ENCODE results near the gene SEC14L3. TPM values are rescaled to one million over a fixed set of nuclear protein-coding genes. Genes with fewer than 3 reads are reported as not detected.

SEC14L3 gene
- total and polyA plus RNA-seq, 2 donors (not counting 3 experiments of a cell fraction or from before 2014, with no cell fraction given): not detected

GRCh38 chr22:30429887-30430286 lies 41.9 kb downstream of the SEC14L3 start:
- ChIA-PET CTCF (no interaction called here), POLR2A (no interaction called here)
- Histone ChIP-seq H3K4me2 (ENCODE audit: insufficient read depth, low read length) (no peak overlapping the region), H3K27me3 (ENCODE audit: control insufficient read depth in 2 of 2, insufficient read depth in 2 of 2, low read length in 2 of 2) (no peaks in the 10 kb centered on the region), H4K20me1 (replicated peaks; ENCODE audit: control insufficient read depth, extremely low read depth, insufficient read depth, low read length) (no peaks in the 10 kb centered on the region), H3K27ac (ENCODE audit: insufficient read depth, low read depth, low read length) (no peak overlapping the region), H2AFZ (ENCODE audit: low read depth, low read length) (no peak overlapping the region), H3K36me3 (ENCODE audit: control insufficient read depth in 2 of 2, extremely low read depth in 1 of 2, insufficient read depth in 2 of 2, low read length in 2 of 2) (peaks cover 0 to 7% of the 10 kb centered on the region in 2 experiments), H3K79me2 (ENCODE audit: control insufficient read depth, insufficient read depth, low read length) (peaks cover 2% of the 10 kb centered on the region), H3K4me3 (replicated peaks in 1 of 3; ENCODE audit: insufficient read depth in 1 of 3, low read depth in 1 of 3, low read length in 3 of 3) (no peak overlapping the region), H3K9me3 (replicated peaks; ENCODE audit: control insufficient read depth, insufficient read depth, low read length) (no peaks in the 10 kb centered on the region), H3K9me1 (replicated peaks; ENCODE audit: control insufficient read depth, extremely low read depth, insufficient read depth, low read length) (no peaks in the 10 kb centered on the region), H3K4me1 (ENCODE audit: control insufficient read depth, extremely low read depth, insufficient read depth, low read length) (peaks cover 10% of the 10 kb centered on the region), H3K9ac (replicated peaks; ENCODE audit: extremely low read depth, insufficient read depth, low read length) (no peak overlapping the region)
- DNase-seq (ENCODE audit: low read depth, low spot score) (no peak), FAIRE-seq (no peak)
- BruUV-seq (replicated peaks): no TSS peak
- dilution Hi-C loops (cut with MboI; ENCODE audit: extremely low pct_ligation_motif_present, low sequenced_read_pairs) (no loop called here), intact Hi-C loops (cut with micrococcal nuclease) (loop anchor here (10.0 kb wide), 2 partner anchors 175 to 1045 kb away; partner anchors contain the start of genes AP1B1 and TCN2)
- TF ChIP-seq GATA2 (IDR thresholded peaks at IDR 0.05; ENCODE audit: insufficient read depth, insufficient read length, low read depth, low read length) (no peak), POLR2AphosphoS5 (IDR thresholded peaks at IDR 0.05; ENCODE audit: insufficient read depth, low read depth, low read length) (peak; percentile 2), EZH2 (IDR thresholded peaks at IDR 0.05; ENCODE audit: borderline replicate concordance, low read depth, low read length, severe bottlenecking) (no peak)

- TF ChIP-seq POLR2AphosphoS5 (IDR thresholded peaks at IDR 0.05; ENCODE audit: insufficient read depth, low read depth, low read length) (no peak), MAX (IDR thresholded peaks at IDR 0.05; ENCODE audit: insufficient read depth, insufficient read length) (no peak), POLR2A (IDR thresholded peaks at IDR 0.05; ENCODE audit: low read depth, low read length) (no peak), GATA2 (IDR thresholded peaks at IDR 0.05; ENCODE audit: insufficient read depth, insufficient read length, low read depth, low read length) (no peak), FOS (IDR thresholded peaks at IDR 0.05; ENCODE audit: borderline replicate concordance, insufficient read depth, low read length) (no peak), CTCF (IDR thresholded peaks at IDR 0.05; ENCODE audit: extremely low read depth in 1 of 2, insufficient read depth in 1 of 2, low read depth in 1 of 2, low read length in 2 of 2) (no peak), MYC (IDR thresholded peaks at IDR 0.05; ENCODE audit: low read depth, low read length) (no peak), JUN (IDR thresholded peaks at IDR 0.05; ENCODE audit: borderline replicate concordance, insufficient read depth, insufficient read length, low read depth) (no peak), EZH2 (IDR thresholded peaks at IDR 0.05; ENCODE audit: borderline replicate concordance, low read depth, low read length, severe bottlenecking) (no peak)
- intact Hi-C loops (cut with micrococcal nuclease): loop anchor here (10.0 kb wide), 2 partner anchors 177 to 1043 kb away; partner anchors contain the start of genes AP1B1 and TCN2
- CTCF ChIA-PET: interaction anchor here (2.6 to 4.9 kb wide), 3 partner anchors 16 to 140 kb away, joined by 14 to 58 read pairs (median 22); no protein-coding TSS in a partner anchor
Observed at GRCh38 chr22:30427871-30428270, 43.9 kb downstream of the SEC14L3 start.

More at GRCh38 chr22:30427871-30428270, 43.9 kb downstream of the SEC14L3 start:
- no peaks in the 10 kb centered on the region for H3K27me3 ChIP-seq (ENCODE audit: control insufficient read depth in 2 of 2, insufficient read depth in 2 of 2, low read length in 2 of 2)
- no peak for FAIRE-seq
- POLR2A ChIA-PET: no interaction called here
- H3K9me1 ChIP-seq (replicated peaks; ENCODE audit: control insufficient read depth, extremely low read depth, insufficient read depth, low read length): no peaks in the 10 kb centered on the region
- BruUV-seq (replicated peaks): no TSS peak
- H2AFZ ChIP-seq (ENCODE audit: low read depth, low read length): no peak overlapping the region
- no peaks in the 10 kb centered on the region for H4K20me1 ChIP-seq (replicated peaks; ENCODE audit: control insufficient read depth, extremely low read depth, insufficient read depth, low read length)
- no peak overlapping the region for H3K27ac ChIP-seq (ENCODE audit: insufficient read depth, low read depth, low read length)
- peaks cover 0 to 7% of the 10 kb centered on the region in 2 experiments for H3K36me3 ChIP-seq (ENCODE audit: control insufficient read depth in 2 of 2, extremely low read depth in 1 of 2, insufficient read depth in 2 of 2, low read length in 2 of 2)
- no peaks in the 10 kb centered on the region for H3K9me3 ChIP-seq (replicated peaks; ENCODE audit: control insufficient read depth, insufficient read depth, low read length)
- H3K4me3 ChIP-seq (replicated peaks in 1 of 3; ENCODE audit: insufficient read depth in 1 of 3, low read depth in 1 of 3, low read length in 3 of 3): no peak overlapping the region
- peaks cover 2% of the 10 kb centered on the region for H3K79me2 ChIP-seq (ENCODE audit: control insufficient read depth, insufficient read depth, low read length)
- H3K4me1 ChIP-seq (ENCODE audit: control insufficient read depth, extremely low read depth, insufficient read depth, low read length): peaks cover 25% of the 10 kb centered on the region
- H3K9ac ChIP-seq (replicated peaks; ENCODE audit: extremely low read depth, insufficient read depth, low read length): no peak overlapping the region
- DNase-seq (ENCODE audit: low read depth, low spot score): no peak
- dilution Hi-C loops (cut with MboI; ENCODE audit: extremely low pct_ligation_motif_present, low sequenced_read_pairs): no loop called here
- no peak overlapping the region for H3K4me2 ChIP-seq (ENCODE audit: insufficient read depth, low read length)
